ENCODE data around the gene RPS2.
"Not testable (repeated sequence)": the region's sequence is repeated elsewhere in the genome, so short reads cannot be mapped to it uniquely, and the experiment has no call there.

The RPS2 gene

GRCh38 chr16:1941162-1942046, 23.2 kb downstream of the RPS2 start:
- DNase-seq, result no peak

GRCh38 chr16:1940273-1941161, 24.1 kb downstream of the RPS2 start:
- no peak for DNase-seq

GRCh38 chr16:1939833-1940232, 24.8 kb downstream of the RPS2 start:
- DNase-seq, result not testable (repeated sequence)

- no peak for DNase-seq
Measured at GRCh38 chr16:1938910-1939309, 25.7 kb downstream of the RPS2 start.

GRCh38 chr16:1938316-1938715, 26.3 kb downstream of the RPS2 start:
- DNase-seq, result no peak

- DNase-seq, result no peak
Measured at GRCh38 chr16:1936945-1937479, 27.6 kb downstream of the RPS2 start.

GRCh38 chr16:1933097-1933661, 31.4 kb downstream of the RPS2 start:
- no peak for DNase-seq

- peak; percentile 69 for DNase-seq
Measured at GRCh38 chr16:1932050-1933028, 32.3 kb downstream of the RPS2 start.

- no peak for DNase-seq
Measured at GRCh38 chr16:1930338-1930720, 34.3 kb downstream of the RPS2 start.

- DNase-seq, result peak; percentile 94
Measured at GRCh38 chr16:1929578-1930337, 34.9 kb downstream of the RPS2 start.

- peak; percentile 43 for DNase-seq
Measured at GRCh38 chr16:1929105-1929504, 35.5 kb downstream of the RPS2 start.

GRCh38 chr16:1926271-1926670, 38.4 kb downstream of the RPS2 start:
- DNase-seq, result no peak

GRCh38 chr16:1924095-1924494, 40.5 kb downstream of the RPS2 start:
- DNase-seq, result no peak

- no peak for DNase-seq
Measured at GRCh38 chr16:1923299-1924034, 41.2 kb downstream of the RPS2 start.

- no peak for DNase-seq
Measured at GRCh38 chr16:1922357-1922756, 42.3 kb downstream of the RPS2 start.

GRCh38 chr16:1920727-1921171, 43.9 kb downstream of the RPS2 start:
- peak; percentile 81 for DNase-seq

GRCh38 chr16:1920122-1920521, 44.5 kb downstream of the RPS2 start:
- DNase-seq, result not testable (repeated sequence)

GRCh38 chr16:1919327-1919998, 45.2 kb downstream of the RPS2 start:
- no peak for DNase-seq

Measured in RPMI8226 (cell line).